Skin of body (tissue), 2 donors: ENCODE results near the gene RAD51D. TPM values are rescaled to one million over a fixed set of nuclear protein-coding genes. Genes with fewer than 3 reads are reported as not detected.
A peak's percentile ranks its signal among the peaks of the same experiment; 100 is the strongest.
"Not testable (repeated sequence)": the region's sequence is repeated elsewhere in the genome, so short reads cannot be mapped to it uniquely, and the experiment has no call there.

Experiments
- DNase-seq: peaks from one replicate; lab custom pipeline; 2025; lab: John Stamatoyannopoulos, UW
- total RNA-seq: library from RNA; depleted of rRNA; stranded (reverse); fragments of >200 nt; gene quantifications from one replicate; pipeline ENCODE4 v1.2.3, GENCODE V29; 2014

RAD51D gene
- total RNA-seq, 1 donor from 2014 or later: 4.9 TPM

DNA sequence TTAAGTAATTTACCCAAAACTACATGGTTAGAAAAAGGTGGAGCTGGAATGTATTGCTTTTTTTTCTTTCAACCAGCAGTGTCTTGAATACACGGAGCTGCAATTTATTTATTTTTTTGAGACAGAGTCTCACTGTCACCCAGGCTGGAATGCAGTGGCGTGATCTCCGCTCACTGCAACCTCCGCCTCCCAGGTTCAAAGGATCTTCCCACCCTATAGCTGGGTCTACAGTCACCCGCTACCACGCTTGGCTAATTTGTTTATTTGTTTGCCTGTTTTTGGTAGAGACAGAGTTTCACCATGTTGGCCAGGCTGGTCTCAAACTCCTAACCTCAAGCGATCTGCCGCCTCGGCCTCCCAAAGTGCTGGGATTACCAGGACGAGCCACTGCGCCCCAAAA, 29.0 kb downstream of the RAD51D start:
- DNase-seq: not testable (repeated sequence)

DNA sequence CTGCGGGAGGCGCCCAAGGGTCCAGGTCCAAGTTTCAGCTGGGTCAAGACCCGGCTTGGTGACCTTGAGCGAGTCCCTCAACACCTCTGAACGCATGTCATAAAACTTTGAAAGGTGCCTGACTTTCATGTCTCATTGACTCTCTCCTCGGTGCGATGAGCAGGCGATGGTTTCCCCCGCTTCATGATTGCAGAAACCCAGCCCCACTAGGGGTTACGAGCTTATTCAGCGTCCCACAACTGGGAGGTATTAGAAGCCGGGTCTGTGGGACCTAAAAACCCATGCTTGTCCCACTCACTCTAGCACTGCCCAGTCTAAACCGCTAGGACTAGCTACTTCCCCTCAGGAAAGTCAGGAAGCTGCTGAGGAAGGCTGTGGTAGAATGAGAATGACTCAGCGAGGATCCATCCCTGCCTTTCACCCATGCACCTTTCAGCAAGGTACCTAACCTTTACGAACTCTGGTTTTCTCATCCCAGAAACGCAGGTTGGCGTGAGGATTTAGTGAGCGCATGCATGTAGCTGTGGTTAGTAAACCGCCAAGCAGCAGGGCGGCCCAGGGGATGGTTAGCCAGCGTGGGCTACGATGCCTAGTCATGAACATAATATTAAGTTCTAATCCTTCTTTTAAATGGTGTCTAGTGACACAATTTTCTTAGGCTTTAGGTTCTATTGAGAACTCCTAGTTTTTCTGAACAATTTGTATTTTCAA, 29.9 kb downstream of the RAD51D start:
- DNase-seq: no peak

DNA sequence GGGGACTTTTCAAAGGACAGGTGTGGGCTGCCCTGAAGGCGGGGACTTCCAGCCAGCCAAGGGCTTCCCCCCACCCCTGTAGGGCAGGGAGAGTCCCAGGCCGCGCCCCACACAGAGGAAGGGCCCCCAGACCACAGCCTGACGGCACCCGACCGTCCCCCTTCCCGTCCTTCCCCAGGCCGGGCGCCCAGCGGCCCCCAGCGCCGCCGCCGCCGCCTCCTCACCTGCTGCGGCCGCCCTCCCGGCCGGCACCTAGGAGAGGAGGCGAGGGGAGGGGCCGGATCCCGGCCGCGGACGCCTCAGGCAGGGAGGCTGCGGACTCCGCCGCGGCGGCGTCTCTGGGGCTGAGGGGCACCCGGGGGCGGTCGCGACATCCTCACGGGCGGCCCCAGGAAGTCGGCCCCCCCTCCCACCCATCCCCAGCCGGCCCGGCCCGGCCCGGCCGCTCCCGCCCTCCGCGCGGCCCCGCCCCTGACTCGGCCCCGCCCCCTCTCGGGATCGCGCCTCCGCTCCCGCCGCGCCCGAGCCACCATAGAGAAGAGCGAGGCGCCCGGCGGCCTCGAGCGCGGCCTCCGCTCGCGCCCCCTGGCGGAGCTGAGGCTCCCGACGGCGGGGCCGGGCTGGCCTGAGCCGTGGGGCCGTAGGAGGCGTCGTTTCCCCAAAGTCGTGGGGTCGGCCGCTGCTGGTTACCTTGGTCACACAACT, 30.6 kb downstream of the RAD51D start:
- DNase-seq: peak; percentile 68

DNA sequence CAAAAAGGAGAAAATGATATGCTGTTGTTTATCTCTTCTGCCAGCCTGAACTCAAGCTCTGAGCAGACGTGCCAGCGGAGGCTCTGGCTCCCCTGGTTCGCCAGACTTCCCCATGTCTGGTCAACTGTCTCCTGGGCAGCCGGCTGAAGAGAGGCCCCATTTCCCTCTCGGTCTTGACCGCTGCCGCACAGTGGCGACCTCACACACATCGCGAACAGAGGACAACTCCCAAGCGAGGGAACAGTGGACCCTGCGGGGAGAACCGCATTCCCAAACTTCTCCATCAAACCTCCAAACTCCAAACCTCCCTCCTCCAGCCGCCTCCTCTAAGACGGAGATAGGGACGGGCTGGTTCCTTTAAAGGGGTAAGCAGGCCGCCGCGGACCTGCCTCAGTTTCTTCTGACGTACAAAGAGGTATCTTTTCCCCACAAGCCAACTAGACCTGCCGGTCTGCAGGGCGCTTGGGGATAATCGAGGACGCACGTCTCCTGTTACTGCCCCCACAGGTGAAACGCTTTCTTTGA, 31.2 kb downstream of the RAD51D start:
- no peak for DNase-seq

DNA sequence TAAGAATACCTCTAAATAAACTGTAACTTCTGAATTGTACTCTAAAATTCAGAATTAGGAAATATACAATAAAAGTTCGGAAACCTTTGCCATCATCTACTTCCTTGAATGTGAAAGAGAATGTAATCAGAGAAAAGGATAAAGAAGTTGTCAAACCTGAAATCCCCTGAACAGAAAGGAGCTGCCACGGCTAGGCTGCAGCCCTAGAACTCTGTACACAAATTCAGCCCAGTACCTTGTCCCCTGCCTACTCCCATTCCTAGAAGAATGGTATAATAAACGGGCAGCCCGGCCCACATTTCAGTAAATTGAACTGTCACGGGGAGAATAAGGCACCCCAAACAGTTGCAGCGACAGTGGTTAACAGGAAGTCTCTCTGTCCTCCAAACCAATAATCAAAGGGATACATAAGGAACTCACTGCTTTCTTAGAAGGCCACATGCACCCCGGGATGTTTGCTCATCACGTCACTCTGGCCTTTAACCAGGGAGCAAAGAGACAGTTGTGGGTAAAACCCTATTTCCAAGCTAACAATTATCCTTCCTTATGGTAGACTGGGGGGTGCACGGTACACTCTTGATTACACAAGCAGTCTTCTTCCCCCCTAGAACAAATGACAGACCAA, 31.8 kb downstream of the RAD51D start:
- DNase-seq: no peak

DNA sequence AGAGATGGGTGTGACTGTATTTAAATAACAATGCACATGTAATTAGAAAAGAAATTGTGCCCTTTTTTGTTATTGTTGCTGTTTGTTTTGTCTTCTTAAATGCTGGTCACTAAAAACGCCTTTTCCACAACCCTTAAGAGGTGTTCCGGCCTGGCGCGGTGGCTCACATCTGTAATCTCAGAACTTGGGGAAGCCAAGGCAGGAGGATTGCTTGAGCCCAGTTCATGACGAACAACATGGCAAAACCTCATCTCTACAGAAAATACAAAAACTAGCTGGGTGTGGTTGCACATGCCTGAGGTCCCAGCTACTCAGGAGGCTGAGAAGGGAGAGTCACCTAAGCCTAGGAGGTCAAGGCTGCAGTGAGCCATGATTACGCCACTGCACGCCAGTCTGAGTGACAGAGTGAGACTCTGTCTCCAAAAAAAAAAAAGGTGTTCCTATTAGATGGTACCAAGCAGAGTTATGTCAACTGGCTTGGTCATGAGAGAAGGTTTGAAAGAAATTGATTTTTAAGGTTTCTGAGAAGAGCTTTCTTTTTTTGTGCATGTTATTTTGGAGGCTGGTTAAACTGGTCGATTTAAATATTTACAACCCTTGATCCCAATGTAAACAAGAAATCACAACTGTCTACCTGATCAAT, 32.6 kb downstream of the RAD51D start:
- no peak for DNase-seq

DNA sequence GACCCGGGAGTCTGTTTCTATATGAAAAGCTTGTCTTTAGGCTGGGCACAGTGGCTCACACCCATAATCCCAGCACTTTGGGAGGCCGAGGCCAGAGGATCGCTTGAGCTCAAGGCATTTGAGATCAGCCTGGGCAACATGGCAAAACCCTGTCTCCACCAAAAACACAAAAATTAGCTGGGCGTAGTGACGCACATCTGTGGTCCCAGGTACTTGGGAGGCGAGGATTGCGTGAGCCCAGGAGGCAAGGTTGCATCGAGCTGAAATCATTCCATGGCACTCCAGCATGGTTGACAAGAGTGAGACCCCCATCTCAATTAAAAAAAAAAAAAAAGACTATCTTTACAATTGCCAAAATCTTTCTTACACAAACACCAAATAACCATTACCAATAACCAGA, 33.5 kb downstream of the RAD51D start:
- no peak for DNase-seq

DNA sequence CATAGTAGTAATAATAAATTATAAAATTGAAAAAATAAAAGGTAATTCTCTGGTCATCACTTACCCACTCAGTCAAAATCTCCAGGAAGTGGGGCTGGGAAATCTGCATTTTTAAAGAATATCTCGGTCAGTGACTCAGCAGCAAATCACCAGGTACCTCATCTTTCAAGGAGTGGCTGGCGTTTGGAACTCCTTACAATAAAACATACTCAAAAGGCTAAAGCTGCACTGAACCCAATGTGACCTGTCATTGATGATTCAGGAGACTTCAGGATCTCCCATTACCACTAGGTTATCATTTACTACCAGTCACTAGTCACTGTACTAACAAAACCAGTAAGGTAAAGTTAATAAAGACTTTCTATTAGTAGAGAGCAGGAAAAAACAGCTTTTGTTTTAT, 34.7 kb downstream of the RAD51D start:
- no peak for DNase-seq

DNA sequence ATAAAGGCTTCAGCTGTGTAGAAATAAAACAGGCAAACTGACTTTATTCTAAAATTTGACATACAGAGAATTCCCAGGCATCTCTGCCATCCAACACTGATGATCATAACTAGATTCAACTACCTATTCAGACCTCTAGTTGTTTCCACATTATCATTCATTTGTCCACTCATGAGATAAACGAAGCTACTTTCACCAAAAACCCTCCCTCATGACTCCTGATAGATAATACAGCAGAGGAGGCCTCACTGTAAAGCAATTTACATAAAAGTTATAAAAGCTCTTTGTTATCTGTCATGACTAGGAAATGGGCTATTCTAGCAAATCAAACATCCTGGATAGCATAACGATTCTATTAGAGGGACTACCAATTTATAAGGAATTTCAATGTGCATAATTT, 36.6 kb downstream of the RAD51D start:
- no peak for DNase-seq

DNA sequence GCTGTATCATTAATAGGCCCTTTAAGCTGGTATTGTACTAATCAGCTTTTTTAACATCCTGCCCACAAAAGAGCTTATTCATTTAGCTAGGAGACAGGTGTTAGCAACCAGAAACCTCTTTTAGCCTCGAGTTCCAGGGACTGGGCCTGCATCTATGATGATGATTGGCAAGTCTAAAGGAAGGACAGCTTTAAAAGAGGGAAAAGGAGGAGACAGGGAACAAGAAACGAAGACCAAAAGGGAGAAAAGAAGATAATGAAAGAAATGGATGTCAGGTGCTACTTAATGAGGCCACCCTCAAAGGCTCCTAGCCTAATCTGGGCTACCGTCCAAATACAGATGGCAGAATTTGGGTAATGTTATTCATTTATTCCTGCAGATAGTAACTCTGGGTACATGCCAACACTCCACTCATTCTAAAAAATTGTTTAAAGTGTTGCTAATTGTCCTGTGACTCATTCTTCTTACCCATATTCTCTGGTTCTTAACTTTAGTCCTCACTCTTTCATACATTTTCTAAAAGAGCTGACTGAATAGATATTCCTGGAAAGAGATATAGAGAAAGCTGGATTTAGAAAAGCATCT, 37.5 kb downstream of the RAD51D start:
- DNase-seq: no peak

DNA sequence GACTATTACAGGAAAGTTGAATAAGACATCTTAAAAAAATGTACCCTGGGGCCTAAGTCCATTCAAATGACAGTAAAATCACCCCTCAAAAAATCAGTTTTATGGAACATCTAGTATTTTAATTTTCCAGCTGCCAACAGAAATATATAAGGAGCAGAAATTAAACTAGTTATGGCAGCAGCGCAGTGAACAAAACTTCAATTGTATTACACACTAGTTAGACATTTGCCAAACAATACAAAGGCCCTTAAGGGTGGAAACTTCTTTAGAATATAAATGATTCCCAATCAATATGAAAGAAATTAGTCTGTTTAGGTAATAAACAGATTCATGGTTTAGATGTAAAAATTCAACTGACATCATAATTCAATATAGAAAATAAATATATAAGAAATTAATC, 38.0 kb downstream of the RAD51D start:
- no peak for DNase-seq

DNA sequence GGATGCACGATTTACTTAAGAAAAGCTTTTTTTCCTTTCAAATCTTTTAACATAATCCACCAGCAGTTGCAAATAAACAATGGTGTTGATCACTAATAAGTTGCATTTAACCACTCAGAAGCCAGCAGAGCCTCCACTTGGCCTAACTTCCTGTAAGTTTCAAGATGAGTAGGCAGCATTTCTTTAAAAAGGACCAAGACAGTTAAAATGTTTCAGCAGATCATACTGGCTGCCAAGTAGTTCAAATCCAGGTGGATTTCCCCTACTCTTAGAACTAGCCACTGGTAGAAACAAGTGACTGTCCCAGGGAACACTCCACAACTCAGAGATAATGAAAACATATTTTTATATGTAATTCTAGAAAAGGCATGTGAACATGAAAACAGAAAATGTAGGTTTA, 39.1 kb downstream of the RAD51D start:
- no peak for DNase-seq

DNA sequence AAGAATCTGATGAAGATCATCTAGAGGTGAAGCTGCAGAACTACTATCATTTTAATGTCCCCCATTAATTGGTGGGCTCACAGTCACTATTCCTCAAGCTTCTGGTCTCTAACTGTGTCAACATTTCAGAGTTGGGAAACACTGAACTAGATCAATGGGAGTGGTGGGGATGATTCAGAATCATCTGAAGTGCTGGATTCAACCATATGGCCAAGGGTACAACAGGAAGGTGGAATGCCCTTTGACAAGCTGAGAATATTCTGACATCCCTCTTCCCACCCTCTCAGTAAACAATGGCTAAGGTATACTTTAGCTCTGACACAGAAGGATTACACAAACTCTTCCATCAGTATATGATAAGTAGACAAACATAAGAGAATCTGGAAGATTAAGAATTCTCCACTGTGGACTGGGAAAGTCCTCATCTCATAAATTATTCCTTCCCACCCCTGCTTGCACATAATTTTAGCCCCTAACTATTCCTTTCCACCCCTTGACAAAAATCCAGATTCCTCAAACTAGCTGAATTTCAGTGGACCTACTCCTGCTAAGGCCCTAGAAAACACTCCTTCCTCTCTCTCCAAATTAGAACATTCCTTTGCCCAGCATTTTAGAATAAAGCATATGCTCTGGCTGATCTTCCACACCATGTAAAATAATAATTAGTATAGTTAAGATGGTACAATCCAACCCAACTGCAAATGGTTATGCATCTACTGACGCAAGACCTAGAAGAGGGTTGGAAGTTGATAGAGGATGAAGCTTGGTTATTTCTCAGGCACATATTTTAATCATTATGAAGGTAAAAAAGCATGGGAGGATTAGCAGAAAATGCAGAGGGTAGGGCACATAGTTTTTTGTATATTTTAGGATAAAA, 39.9 kb downstream of the RAD51D start:
- no peak for DNase-seq

DNA sequence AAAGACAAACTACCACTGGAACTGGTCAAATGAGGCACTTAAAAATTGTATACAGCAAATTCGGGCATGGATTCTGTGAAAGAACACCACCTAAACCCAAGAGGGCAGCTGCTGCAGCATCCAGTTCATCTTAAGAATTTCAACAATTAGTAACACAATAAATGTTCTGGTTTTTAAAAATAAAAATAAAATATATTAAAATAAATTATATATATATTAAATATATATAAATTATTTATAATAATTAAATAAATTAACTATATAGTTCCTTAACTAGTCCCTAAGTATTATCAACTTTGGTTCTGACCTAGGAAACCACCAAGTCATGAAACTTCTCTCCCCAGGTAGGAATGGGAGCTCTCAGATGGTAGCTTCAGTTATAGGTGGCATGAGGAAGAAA, 42.8 kb downstream of the RAD51D start:
- DNase-seq: no peak

DNA sequence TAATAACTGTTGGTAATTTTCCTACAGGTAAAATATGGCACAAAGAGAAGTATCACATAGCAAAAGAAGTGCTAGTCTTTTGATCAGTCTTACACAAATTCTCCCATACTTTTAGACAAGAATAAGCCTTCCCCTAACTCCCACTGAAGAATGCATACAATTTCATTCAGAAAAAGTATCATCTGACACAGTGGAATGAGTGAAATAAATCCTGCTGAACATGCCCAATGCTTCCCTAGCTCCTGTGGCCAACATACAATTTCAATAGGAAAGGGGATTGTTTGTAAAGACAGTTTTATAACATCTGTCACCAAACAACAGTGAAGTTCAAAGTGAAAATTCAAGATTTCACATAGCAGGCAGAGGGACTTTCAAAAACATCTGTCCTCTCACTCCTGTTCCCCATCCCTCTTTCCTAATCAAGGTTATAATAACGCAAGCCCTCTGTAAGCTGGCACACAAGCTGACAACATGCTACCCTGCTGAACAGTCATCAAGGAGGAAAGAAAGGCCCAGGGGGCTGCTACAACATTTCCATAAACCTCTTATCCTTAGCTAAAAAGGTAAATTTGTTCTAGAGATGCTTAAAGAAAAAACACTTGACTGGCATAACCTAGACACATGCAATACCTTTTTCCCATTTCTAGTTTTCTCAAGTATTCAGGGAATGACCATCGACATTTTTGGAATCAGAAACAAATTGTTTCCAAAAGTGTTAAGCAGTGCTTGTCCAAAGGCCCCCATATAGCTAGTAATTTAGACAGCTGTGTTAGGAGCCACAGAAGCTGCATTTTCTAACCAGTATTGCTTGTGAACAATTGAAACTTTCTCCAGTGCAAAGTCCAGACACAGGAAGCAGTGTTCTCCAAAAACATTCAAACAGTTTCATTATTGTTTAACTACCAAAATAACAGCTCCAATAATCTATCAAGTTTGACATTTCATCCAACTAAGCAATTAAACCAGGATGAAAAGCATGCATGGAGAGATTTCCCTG, 44.7 kb downstream of the RAD51D start:
- DNase-seq: no peak

DNA sequence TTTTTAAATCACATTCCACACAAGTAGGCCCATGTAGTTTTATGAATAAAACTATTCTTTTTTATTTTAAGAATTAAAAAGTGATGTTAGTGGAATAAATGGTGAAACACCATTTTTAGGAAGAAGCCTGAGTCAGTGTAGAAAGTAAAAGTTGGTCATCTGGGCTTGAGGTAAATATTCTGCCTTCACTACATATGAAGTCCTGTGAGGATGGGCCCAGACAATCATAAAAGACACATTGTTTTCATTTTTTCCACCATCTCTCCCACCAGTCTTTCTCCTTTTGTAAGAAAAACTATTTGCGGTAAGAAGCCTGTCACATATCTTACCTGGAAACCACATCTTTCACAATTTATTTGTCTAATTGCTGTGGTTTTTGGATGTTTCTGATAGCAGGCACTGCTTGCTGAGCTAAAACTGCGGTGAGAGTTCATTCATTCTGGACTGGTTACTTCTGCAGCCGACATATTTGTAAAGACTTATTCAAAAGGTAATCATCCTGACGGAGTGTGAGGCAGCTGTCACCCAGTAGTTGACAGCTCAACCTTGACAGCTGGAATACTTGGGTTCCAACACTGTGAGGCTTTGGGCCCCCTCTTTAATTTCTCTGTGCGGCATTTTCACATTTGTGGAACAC, 45.6 kb downstream of the RAD51D start:
- DNase-seq: no peak

DNA sequence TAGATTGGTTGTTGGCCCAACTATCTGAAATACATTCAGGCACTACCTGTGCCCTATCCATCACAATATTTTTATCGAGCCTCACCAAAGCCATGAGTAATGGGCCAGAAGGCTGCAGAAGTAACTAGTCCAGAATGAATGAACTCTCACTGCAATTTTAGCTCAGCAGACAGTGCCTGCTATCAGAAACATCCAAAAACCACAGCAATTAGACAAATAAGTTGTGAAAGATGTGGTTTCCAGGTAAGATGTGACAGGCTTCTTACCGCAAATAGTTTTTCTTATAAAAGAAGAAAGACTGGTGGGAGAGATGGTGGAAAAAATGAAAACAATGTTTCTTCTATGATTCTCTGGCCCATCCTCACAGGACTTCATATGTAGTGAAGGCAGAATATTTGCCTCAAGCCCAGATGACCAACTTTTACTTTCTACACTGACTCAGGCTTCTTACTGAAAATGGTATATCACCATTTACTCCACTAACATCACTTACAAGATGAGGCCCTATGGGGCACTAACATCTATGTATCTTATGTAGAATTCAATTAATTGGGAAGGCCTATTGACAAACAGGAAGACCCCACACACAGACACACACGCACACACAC, 46.4 kb downstream of the RAD51D start:
- DNase-seq: no peak

DNA sequence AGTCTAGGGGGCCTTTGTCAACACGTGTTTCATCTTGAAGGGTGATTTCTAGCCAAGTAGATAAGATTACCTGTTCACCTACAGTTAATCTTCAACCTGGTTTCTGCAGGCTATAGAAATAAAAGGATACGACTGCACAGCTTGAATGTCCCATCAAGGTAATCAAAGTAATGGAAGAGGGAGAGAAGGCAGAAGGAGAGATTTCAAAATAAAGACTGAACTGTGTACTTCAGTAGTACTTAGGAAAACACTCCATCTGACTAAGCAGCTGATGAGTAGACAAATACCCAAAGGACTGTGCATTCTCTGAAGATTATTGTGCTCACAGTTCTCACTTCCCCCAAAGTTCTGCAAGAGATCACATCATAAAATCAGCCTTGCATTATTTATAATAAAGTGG, 50.3 kb downstream of the RAD51D start:
- DNase-seq: no peak
